Right renal pelvis (tissue), 4 donors: ENCODE data around the gene CHPF2. TPM values are rescaled to one million over a fixed set of nuclear protein-coding genes. Genes with fewer than 3 reads are reported as not detected.

Experiments used
- DNase-seq, 4 donors: peaks; one replicate each; pipeline ENCODE4 v3.0.0-alpha.2; 2013; ENCODE audit warnings: low read depth in 4 of 4, low spot score in 3 of 4, missing footprints in 1 of 4
- polyA plus RNA-seq, 4 donors: library from polyadenylated mRNA; unstranded; fragments of 120-200 nt; gene quantifications; one replicate each; pipeline ENCODE4 v1.2.1, GENCODE V29; 2013; ENCODE audit not compliant: insufficient read length in 4 of 4

The CHPF2 gene, protein sequence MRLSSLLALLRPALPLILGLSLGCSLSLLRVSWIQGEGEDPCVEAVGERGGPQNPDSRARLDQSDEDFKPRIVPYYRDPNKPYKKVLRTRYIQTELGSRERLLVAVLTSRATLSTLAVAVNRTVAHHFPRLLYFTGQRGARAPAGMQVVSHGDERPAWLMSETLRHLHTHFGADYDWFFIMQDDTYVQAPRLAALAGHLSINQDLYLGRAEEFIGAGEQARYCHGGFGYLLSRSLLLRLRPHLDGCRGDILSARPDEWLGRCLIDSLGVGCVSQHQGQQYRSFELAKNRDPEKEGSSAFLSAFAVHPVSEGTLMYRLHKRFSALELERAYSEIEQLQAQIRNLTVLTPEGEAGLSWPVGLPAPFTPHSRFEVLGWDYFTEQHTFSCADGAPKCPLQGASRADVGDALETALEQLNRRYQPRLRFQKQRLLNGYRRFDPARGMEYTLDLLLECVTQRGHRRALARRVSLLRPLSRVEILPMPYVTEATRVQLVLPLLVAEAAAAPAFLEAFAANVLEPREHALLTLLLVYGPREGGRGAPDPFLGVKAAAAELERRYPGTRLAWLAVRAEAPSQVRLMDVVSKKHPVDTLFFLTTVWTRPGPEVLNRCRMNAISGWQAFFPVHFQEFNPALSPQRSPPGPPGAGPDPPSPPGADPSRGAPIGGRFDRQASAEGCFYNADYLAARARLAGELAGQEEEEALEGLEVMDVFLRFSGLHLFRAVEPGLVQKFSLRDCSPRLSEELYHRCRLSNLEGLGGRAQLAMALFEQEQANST
- polyA plus RNA-seq, result 10 to 100 TPM; 23.9 to 29.4 (median 25.3) TPM

DNA sequence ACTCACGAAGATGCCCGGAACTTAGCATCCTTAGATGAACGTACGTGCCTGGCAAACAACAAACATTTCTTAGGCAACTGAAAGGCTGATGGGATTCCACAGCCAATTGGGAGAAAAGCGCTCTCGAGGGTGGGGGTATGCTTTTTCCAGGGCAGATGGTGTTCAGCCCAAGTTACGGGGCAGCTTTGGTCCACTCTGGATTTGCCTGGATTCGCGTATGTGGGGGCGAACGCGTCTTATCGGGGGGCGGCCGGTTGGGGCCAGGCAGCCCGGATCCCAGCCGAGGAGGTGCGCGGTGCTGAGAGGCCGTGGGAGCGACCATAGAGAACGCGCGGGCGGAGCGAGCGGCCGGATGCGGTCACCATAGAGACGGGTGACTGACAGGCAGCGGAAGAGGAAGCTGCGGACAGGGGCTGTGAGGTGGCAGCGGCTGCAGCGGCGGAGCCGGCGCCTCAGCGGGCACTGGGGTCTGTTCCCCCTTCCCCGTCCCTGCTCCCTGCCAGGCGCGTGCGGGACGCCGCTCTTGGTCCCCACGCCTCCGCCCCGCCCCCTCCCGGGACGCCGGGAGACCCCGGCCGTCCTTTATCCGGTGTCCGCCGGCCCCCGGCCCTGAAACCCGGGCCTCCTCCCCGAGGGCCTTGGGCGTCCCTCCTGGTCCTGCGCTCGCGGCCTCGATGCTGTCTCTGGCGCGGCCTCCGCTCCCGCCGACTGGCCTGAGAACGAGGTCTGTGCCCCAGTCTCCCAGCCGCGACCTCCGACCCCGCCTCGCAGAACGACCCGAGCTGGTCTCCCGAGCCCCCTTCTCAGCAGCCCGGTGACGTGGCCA is at the start of gene CHPF2:
CHPF2 (plus strand) TSS at position 393 of the 826 bp plus-strand sequence. CDS start 1,529 bp downstream, outside the sequence.
- DNase-seq, result peak in 2 of 4 donors; percentile 72 to 79

DNA sequence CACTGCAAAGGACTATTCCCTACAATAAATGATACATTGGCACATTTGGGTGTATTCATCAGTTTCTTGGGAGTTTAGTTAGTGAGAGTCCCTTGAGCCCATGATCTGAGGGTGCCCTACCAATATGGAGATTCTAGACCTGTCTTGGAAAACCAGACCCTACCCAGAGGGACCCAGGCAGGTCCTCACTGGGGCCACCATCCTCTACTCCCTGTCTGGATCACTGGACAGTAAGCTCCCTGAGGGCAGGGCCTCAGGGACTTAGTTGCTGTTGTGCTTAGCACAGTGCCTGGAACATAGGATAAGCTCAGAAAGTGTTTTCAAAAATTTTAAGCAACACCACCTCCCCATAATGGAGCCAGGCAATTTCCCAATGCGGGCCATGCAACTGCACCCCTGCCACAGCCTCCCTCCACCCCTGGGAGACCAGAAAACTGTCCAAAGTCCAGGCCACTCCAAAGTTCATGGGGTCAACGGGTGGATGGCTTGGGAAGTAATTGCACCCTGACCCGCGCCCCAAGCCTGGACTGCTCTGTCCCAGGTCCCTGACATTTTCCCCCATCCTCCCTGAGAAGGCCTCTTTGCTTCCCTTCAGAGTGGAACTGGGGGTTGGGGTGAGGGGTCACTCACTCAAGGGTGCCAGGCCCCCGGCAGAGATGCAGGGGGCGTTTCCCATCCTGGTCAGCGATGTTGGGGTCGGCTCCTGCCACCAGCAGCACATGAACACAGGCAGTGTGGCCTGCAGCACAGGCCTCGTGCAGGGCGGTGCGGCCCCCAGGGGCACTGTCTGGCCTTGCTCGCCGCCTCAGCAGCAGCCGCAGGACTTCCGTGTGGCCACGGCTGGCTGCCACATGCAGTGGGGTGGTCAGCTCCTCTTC is 46.3 kb upstream of the CHPF2 start:
- no peak for DNase-seq

DNA sequence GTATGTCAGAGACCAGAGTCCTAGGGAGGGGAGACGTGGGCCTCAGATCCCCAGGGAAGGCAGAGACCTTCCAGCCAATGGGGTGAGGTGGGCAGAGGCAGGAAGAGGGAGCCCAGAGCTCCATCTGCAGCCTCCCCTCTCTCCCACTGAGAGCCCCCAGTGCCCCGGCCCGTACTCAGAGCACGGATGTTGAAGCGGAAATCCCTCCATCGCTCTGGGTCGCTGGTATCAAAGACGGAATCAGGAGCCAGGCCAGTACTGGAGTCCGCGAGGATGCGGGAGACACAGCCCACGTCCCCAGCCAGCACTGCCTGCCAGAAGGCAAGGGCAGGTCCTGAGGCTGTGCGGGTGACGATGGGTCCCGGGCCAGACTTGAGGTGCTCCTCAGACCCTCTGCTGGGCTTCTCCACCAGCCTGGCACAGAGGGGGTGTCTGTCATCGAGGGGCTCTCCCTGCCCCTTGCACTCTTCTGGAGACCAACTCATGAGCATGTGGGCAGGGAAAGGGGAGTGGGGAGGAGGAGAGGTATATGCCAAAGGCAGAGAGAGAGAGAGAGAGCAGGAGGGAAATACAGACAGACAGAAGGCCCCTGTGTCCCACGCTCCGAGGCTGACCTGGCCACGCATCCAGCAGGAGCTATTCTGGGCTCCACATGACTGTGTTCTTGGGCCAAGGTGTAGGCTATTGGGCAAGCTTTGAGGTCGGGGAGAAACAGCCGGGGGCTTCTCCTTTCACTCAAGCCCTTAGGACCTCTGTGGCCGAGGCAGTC is 45.5 kb upstream of the CHPF2 start, which contains the start of gene ASB10:
ASB10 (minus strand) TSS at position 611 of the 769 bp plus-strand sequence; CDS start at position 491, 120 bp downstream.
- no peak for DNase-seq

DNA sequence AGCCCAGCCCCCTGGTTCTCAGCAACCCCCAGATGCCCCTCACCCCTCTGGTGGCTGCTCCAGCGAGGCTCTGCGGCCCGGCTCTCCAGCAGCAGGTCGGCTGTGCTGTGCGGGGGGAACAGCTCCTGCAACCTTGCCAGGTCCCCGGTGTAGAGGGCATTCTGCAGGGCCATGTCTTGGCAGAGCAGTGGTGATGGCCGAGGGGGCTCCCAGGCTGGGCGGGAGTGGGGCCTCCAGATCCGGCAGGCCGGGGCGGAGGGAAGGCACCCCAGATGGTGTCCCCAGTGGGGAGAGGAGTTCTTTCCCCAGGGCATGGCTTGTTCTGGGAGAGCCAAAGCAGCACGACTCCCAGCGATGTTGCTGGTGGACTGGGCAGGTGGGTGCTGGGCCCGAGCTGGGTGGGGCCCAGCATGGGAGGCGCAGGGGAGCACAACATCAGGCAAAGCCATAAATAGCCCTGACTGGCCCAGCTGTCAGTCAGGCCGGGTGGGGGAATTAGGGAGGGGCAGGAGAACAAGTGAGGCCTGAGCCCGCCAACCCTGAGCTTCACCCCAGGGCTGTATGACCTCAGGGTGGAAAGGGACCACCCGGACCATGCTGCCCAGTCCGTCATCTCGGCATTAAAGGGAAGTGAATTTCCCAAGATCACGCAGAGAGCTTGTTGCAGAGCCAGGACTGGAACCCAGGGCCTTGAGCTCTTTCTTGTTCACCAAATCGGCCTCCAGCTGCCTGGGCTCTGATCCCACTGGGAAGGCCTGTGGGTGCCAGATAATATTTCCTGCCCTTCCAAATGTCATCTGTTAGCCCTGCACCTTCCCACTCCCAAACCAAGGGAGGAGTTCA is 44.7 kb upstream of the CHPF2 start:
- DNase-seq, result no peak

DNA sequence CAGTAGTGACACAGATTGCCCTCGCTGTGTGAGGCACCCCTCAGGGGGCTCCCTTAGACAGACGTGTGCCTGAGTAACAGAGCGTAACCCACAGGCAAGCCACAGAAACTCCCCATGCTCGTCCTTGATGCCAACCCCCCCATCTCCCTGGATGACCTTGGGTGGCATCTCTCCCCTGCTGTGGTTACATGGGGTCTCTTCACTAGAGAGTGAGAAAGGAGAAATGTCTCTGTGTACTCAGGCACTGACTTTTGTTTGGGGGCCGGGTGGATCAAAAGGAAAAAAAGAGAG is 44.1 kb upstream of the CHPF2 start:
- no peak for DNase-seq

DNA sequence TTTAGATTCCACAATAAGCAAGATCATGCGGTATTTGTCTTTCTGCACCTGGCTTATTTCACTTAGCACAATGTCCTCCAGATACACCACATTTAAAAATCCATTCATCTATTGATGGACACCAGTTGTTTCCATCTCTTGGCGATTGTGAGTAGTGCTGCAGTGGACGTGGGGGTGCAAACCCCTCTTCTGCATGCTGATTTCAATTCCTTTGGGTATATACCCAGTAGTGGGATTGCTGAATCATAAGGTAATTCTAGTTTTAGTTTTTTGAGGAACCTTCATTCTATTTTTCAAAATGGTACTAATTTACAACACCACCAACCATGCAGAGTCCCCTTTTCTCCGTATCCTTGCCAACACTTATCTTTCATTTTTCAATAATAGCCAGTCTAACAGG is 43.2 kb upstream of the CHPF2 start:
- no peak for DNase-seq

DNA sequence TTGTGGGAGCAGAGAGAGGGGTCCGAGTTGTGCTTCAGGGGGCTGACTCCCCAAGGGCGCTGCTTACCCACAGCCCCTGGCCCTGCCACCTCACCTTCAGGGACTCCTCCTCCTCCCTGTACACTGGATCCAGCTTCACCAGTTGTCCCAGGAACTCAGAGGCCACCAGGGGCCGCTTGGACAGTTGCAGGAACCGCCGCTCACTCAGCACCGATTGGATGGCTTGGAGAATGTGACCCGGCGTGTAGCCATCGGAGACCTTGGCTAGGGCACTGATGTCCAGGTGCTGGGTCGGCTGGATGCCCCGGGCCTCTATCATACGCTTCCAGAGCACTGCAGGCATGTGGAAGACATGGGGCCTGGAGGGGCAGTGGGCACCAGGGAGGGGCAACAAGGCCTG is 40.7 kb upstream of the CHPF2 start:
- DNase-seq, result no peak

DNA sequence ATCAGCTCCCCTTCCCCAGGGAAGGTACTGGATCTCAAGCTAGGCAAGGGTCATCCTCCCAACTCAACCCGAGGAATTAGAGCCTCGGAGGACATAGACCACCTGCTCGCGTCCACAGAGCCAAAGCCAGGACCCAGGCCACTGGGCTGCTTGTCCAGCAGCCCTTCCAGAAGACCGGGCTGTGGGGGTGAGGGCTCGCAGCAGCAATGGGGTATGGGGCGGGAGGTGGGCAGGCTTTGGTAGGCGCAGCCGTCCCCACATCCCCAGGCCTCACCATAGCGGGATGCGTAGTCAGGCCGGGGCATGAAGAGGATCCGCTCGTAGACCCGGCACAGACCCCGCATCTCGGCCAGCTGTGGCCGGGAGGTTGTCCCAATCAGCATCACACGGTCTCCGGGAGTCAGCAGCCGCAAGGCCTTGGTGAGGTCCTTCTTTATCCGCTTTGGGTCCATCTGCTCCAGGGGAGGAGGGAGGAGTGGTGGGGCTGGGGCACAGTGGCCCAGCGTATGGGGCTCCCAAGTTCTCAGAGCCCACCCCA is 40.2 kb upstream of the CHPF2 start:
- no peak for DNase-seq

DNA sequence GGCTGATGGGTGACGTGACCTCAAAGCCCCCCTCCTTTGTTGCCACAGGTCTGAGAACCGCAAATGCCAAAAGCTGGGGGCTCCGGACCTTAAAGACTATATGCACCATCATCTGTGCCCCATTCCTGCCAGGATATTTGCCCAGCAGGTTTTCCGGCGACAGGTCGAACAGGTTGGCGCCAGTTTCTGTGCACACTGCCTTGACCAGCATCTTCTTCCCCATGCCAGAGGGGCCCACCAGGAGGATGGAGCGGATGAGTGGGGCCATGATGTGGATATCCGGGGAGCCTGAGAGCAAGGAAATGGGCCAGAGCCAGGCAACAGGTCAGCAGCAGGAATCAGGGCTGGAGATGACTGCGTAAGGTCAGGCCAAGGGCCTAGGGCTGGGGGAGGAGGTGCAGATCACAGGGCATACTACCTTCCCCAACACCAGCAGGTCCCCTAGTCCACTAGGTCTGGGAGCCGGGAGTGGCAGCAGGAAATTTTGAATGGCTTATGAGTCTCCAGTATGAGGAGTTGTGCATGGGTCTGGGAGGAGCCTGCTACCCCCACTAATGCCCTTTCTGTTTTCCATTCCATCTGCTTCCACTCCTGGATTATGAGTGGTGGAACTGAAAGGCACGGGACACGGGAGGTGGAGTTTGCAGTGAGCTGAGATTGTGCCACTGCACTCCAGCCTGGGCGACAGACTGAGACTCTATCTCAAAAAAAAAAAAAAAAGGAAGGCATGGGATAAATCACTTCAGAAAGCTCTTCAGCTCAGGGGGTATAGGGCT is 38.9 kb upstream of the CHPF2 start:
- no peak for DNase-seq

DNA sequence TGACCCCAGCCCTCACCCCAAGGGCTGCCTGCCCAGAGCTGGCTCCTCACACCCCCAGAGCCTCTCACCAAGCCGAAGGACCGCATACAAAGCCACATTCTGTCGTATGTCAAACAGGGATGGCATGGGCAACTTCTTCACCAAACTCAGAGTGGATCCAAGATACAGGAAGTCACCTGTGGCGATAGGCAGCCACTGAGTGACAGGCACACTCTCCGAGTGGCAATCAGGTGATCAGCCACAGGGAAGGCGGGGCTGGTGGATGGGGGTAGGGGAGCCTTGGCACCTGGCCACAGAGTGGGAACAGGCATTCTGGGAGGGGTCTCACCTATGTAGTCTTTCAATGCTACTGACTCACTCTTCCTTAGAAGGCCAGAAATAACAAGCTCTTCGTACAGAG is 38.1 kb upstream of the CHPF2 start:
- no peak for DNase-seq

DNA sequence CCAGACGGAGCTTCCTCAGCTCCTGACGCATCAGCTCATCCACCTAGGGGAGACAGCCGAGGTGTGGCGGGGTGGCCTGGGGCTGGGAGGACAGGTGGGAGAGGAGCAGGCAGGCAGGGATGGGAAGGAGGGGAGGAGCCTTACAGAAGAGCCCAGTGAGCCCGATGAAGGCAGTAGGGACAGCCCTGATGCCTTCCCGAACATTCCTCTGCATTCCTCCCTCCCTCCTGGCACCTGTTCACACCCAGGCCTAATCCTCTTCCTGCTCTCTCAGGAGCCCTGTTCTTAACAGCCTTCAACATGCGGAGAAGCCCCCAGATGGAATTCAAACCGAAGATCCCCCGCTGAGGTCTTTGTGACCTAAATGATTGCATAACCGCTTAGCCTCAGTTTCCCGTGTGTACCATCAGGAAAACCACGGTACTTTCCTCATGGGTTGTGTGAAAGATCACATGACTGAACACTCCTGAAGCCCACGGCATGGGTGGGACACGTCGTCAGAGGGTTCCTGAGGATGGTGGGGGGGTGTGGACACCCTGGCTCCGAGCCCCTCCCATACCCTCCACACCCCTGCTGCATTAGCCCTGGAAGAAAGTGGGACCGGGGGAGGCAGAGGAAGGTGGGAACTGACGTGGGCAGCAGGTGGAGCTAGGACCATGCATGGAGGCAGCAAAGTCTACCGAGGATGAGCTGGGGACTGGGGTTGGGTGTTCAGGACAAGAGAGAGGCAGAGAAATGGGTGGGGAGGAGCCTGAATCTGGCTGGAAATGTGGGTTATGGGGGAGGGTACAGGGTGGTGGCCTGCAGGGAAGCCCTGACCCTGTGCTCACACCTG is 36.5 kb upstream of the CHPF2 start:
- no peak for DNase-seq

DNA sequence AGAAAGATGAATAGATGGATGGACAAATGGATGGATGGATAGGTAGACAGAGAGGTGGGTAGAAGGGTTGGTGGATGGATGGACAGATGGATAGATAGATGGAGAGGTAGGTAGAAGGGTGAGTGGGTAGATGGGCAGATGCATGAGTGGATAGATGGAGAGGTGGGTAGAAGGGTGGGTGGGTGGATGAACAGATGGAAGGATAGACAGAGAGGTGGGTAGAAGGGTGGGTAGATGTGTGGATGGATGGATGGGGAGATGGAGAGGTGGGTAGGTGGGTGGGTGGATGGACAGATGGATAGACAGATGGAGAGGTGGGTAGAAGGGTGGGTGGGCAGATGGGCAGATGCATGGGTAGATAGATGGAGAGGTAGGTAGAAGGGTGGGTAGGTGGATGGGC is 34.4 kb upstream of the CHPF2 start:
- no peak for DNase-seq

DNA sequence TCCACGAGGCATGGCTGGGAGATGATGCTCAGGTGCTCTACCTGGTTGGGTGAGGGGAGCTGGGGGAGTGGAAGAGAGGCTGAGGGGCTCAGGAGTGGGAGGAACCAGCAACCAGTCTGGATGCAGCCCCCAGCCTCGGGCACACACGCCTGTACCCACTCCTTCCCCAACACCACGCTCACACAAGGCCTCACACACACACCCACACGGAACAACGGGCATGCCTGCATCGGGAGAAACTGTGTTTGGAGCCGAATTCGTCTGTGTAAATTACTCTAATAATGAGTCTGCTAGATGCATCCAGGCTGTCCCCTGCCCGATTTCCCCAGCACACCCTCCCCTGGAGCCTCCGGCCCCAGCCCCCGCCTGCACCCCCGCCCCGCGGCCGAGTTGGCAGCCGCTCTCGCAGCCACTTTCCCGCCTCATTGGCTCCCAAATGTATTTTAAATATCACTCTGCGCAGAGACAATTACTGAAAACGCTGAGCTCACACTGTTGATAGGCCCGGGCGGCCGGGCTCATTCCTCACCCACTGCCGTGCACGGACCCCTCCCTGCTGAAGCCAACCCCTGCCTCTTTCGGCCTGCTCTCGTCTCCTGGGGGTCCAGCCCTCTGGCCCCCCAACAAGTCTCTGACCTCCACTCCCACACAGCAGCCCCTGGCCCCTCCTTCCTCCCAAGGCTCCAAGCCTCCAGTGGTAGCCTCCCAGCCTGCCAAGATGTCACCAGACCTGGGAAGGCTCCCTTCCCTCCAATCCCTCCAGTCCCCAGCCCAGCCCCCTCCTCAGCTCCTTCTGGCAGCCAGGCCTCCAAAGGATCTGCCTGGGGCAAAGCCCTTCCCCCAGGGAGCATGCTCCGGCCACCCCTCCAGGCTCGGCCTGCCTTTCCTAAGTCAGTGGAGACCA is 33.1 kb upstream of the CHPF2 start:
- DNase-seq, result peak in 3 of 4 donors; percentile 16 to 34 (median 23)

DNA sequence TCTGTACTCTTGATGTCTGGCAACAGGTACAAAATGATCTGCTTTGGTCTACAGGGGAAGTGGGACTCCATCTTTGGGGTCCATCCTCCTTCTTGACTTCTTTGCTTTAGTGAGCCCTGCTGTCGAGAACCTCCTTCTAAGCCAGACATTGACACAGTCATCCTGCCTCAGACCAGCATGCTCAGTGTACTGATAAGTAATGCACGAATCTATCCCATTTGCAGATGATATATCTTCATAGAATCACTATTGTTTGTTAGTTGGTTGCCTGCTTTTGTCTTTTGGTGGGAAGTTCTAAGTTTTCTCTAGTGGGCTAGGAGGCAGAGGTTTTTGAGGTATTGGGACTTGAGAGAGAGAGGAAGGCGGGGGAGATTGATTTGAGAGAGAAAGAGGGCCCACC is 30.9 kb upstream of the CHPF2 start:
- no peak for DNase-seq

DNA sequence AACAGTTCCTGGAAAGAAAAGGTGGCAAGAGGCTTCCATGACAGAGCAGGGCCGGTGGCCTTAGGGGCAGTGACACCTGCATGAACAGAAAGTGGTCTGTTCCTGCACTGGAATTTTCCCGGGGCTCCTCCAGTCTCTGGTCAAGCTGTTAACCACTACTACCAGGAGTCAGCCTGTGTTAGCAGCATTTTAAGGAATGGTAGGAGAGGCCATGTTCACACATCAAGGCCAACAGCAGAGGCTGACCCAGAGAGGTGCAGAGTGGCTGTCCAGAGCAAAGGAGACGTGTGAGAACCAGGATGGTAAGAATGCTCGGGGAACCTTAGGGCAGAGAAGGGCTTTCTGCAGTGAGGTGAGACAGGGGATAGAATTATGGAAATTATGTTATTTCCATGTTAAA is 30.5 kb upstream of the CHPF2 start:
- no peak for DNase-seq
